ENCODE measurements around the gene GPR50.

GPR50 gene

DNA sequence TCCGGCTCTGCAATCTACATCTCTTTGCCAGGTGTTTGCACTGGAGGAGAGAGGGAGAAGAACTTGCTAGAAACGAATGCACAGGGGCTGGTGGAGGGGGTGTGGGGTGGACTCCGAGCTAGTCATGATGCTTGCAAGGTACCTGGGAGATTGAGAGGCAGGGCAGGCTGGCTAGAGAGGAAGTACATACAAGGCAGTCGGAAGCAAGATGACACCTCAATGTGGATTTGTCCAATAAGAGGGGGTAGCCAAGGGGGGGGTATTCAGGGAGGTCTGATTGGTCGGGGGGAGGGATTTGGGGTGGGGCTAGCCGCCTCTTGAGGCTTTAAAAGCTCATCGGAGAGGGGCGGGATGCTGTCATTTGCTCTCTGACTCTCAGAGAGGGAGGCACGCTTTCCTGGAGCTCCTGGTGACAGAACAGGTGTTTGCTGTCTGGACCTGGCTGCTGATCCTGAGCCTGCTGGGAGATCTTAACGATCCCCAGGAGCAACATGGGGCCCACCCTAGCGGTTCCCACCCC lies at the start of gene GPR50:
GPR50 (plus strand) TSS at position 354 of the 520 bp plus-strand sequence; CDS start at position 492, 138 bp downstream.
- H3K27me3 ChIP-seq (ENCODE audit: control insufficient read depth, insufficient read depth, low read length), result peaks cover 2% of the 10 kb centered on the region

DNA sequence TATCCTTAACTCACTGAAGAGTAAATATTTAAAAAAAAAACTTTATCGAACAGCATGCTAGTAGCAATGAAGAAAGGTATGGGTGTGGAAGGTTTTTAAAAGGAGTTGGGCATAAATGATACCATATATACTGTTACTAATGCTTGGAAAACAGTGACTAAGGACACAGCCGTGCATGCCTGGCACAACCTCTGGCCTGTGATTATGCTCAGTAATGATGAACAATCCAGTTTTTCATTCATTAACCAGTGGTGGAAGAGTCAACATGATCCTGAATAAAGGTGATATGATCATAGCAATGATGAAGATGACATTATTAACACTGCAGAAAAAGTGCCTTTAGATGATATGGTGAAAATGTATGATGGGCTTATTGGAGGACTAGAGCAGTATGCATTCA lies 43.9 kb upstream of the GPR50 start:
- H3K27ac ChIP-seq (ENCODE audit: low read depth, low read length), result no peak overlapping the region
- H3K9ac ChIP-seq (ENCODE audit: low read length), result no peak overlapping the region
- H3K36me3 ChIP-seq (ENCODE audit: control insufficient read depth, insufficient read depth, low read length), result no peaks in the 10 kb centered on the region
- H3K4me1 ChIP-seq (ENCODE audit: control insufficient read depth, insufficient read depth, low read length), result no peaks in the 10 kb centered on the region
- no peak overlapping the region for H3K4me3 ChIP-seq (ENCODE audit: low read length)
- no peaks in the 10 kb centered on the region for H3K27me3 ChIP-seq (ENCODE audit: control insufficient read depth, insufficient read depth, low read length)

More for the DNA sequence above, at the start of gene GPR50:
- no peak within 1 kb of the TSS for H3K4me3 ChIP-seq (ENCODE audit: low read length)
- no peak within 1 kb of the TSS for H3K27ac ChIP-seq (ENCODE audit: low read depth, low read length)
- no peaks in the 10 kb centered on the region for H3K4me1 ChIP-seq (ENCODE audit: control insufficient read depth, insufficient read depth, low read length)
- H3K9ac ChIP-seq (ENCODE audit: low read length), result no peak within 1 kb of the TSS
- H3K36me3 ChIP-seq (ENCODE audit: control insufficient read depth, insufficient read depth, low read length), result no peaks in the 10 kb centered on the region

DNA sequence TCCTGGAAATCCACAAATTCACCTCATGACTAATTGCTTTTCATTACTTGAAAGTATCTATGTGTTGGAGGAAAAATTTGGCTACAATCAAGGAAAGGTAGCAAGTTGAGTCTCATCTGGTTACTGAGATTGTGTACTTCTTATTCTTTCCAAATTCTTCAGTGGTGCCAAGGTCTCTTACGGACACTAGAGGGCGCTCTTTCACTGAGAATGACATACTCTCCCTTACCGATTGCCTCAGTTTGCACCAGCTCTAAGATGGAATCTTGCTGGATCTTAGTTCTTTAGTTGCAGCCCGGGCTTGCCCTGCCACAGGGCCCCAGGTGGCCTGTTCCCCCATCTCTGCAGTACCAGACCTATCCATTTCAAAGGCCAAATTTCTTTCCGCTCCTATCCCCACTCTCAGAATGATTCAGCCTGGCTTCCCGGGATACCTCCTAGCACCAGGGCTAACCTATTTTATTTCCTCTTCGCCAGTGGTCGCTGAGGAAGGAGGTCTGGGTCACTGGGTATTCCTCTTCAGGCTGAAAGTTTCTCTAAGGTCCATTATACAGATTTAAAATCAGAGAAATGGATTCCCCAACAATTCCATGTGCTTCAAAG lies 24.6 kb upstream of the GPR50 start:
- Histone ChIP-seq H3K36me3 (ENCODE audit: control insufficient read depth, insufficient read depth, low read length) (no peaks in the 10 kb centered on the region), H3K4me3 (ENCODE audit: low read length) (no peak overlapping the region), H3K27ac (ENCODE audit: low read depth, low read length) (no peak overlapping the region), H3K27me3 (ENCODE audit: control insufficient read depth, insufficient read depth, low read length) (no peaks in the 10 kb centered on the region), H3K4me1 (ENCODE audit: control insufficient read depth, insufficient read depth, low read length) (no peaks in the 10 kb centered on the region), H3K9ac (ENCODE audit: low read length) (no peak overlapping the region)

DNA sequence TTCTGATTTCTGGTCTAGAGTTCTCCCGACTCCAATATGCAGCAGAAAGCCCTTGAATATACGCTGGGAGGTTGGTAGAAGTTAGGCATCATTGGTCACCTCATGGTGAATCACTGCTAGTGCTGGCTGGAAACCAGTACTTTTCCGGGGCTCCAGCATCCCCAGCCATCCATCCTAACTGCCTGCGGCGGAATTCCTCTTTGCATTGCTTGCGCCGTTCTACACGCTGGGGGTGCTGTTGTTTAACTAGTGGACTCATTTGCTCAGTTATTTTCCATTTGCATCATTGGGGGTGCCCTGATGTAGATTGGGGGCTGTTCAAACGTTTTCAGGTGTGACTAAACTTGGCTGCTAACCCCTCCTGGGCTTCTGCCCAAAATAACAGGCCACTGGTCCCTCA lies 23.3 kb upstream of the GPR50 start:
- H3K27ac ChIP-seq (ENCODE audit: low read depth, low read length), result no peak overlapping the region
- H3K4me3 ChIP-seq (ENCODE audit: low read length), result no peak overlapping the region
- no peaks in the 10 kb centered on the region for H3K27me3 ChIP-seq (ENCODE audit: control insufficient read depth, insufficient read depth, low read length)
- no peaks in the 10 kb centered on the region for H3K4me1 ChIP-seq (ENCODE audit: control insufficient read depth, insufficient read depth, low read length)
- H3K9ac ChIP-seq (ENCODE audit: low read length), result no peak overlapping the region
- no peaks in the 10 kb centered on the region for H3K36me3 ChIP-seq (ENCODE audit: control insufficient read depth, insufficient read depth, low read length)

DNA sequence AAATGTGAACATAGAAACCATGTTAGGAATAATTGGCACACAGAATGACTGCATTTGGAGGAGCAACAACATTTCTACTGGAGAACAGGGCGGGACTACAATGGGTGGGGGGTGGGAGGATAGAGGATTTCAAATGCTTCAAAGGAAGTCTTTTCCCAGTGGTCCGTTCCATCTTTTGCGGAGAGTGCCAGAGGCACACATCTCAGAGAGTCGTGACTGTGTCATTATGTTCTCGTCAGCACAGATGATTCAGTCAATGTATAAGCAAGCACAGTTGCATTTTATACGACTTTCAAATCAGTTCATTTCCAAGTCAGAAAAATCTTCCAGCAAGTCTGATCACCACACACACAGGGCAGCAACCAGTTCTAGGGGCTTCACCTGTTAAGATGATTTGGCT lies 22.7 kb upstream of the GPR50 start:
- Histone ChIP-seq H3K27me3 (ENCODE audit: control insufficient read depth, insufficient read depth, low read length) (no peaks in the 10 kb centered on the region), H3K9ac (ENCODE audit: low read length) (no peak overlapping the region), H3K36me3 (ENCODE audit: control insufficient read depth, insufficient read depth, low read length) (no peaks in the 10 kb centered on the region), H3K27ac (ENCODE audit: low read depth, low read length) (no peak overlapping the region), H3K4me3 (ENCODE audit: low read length) (no peak overlapping the region), H3K4me1 (ENCODE audit: control insufficient read depth, insufficient read depth, low read length) (no peaks in the 10 kb centered on the region)

DNA sequence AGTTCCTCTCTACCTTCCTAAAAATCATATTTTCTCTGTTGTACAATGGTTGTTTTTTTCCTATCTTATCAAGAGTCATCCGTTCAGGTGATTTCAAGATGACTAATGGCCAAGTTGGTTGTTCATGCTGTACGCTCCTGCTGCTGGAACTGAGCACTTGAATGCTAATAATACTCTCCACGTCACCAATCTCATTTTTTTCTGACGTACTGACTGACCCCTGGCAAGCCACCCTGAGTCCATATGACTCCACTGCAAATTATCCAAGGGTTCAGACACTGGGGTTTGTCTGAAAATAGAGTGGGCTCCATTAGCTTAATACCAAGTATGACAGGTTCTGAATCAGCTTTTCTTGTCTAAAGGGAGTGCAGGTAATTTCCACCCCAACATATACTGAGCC lies 21.1 kb upstream of the GPR50 start:
- Histone ChIP-seq H3K9ac (ENCODE audit: low read length) (no peak overlapping the region), H3K27ac (ENCODE audit: low read depth, low read length) (no peak overlapping the region), H3K27me3 (ENCODE audit: control insufficient read depth, insufficient read depth, low read length) (no peaks in the 10 kb centered on the region), H3K4me3 (ENCODE audit: low read length) (no peak overlapping the region), H3K36me3 (ENCODE audit: control insufficient read depth, insufficient read depth, low read length) (no peaks in the 10 kb centered on the region), H3K4me1 (ENCODE audit: control insufficient read depth, insufficient read depth, low read length) (no peaks in the 10 kb centered on the region)

DNA sequence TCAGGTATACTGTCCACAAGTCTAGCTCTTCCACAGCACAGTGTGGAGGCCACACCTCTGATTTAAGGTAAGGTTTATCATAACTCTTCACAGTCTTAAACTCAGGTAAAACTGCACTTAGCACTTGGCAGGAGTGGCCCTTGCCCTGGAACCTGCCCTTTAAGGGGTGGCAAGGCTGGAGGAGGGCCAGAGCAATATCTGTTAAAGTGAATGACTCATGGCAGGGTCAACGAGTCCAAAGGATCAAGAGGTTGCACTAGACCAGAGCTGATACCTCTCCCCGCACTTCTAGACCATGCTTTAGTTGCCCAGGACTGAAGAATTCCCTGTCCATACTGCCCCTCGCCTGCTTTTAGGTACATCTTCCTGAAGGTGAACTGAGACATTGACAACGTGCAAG lies 14.7 kb upstream of the GPR50 start:
- no peak overlapping the region for H3K27ac ChIP-seq (ENCODE audit: low read depth, low read length)
- no peaks in the 10 kb centered on the region for H3K4me1 ChIP-seq (ENCODE audit: control insufficient read depth, insufficient read depth, low read length)
- H3K27me3 ChIP-seq (ENCODE audit: control insufficient read depth, insufficient read depth, low read length), result no peaks in the 10 kb centered on the region
- H3K4me3 ChIP-seq (ENCODE audit: low read length), result no peak overlapping the region
- H3K9ac ChIP-seq (ENCODE audit: low read length), result no peak overlapping the region
- no peaks in the 10 kb centered on the region for H3K36me3 ChIP-seq (ENCODE audit: control insufficient read depth, insufficient read depth, low read length)

DNA sequence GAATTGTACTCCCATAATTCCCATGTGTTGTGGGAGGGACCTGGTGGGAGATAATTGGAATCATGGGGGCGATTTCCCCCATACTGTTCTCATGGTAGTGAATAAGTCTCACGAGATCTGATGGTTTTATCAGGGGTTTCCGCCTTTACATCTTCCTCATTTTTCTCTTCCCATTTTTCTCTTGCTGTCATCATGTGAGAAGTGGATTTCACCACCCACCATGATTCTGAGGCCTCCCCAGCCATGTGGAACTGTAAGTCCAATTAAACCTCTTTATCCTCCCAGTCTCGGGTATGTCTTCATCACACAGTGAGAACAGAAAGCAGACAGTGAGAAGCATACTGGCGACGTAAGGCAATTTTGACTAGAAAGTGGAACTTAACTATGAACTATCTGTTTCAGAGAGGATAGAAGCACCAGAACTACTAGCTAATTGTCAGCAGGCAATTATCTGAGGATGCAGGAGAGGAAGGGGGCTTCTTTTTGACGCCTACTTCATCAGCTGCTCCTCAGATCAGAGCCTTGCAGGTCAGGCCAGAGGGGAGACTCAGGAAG lies 8.5 kb upstream of the GPR50 start:
- no peaks in the 10 kb centered on the region for H3K4me1 ChIP-seq (ENCODE audit: control insufficient read depth, insufficient read depth, low read length)
- no peak overlapping the region for H3K27ac ChIP-seq (ENCODE audit: low read depth, low read length)
- no peaks in the 10 kb centered on the region for H3K36me3 ChIP-seq (ENCODE audit: control insufficient read depth, insufficient read depth, low read length)
- no peaks in the 10 kb centered on the region for H3K27me3 ChIP-seq (ENCODE audit: control insufficient read depth, insufficient read depth, low read length)
- H3K9ac ChIP-seq (ENCODE audit: low read length), result no peak overlapping the region
- H3K4me3 ChIP-seq (ENCODE audit: low read length), result no peak overlapping the region

DNA sequence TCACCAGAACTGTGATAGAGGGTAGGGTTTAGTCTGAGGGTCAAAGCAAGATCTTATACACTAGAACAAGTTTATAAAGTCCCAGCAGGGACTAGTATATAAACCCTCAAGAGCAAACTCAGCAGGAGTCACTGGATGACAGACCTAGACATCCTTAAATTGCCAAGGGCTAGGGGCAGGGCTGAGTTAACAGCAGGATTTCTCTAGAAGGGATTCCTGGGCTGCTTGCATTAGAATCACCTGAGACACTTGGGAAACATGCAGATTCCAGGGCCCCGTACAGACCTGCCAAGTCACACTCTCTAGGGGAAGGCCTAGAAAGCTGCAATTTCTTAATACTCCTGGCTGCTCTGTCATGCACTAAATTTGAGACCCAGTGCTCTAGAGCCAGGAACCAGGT lies 6.6 kb upstream of the GPR50 start:
- H3K27me3 ChIP-seq (ENCODE audit: control insufficient read depth, insufficient read depth, low read length), result no peaks in the 10 kb centered on the region
- no peak overlapping the region for H3K27ac ChIP-seq (ENCODE audit: low read depth, low read length)
- H3K36me3 ChIP-seq (ENCODE audit: control insufficient read depth, insufficient read depth, low read length), result no peaks in the 10 kb centered on the region
- no peak overlapping the region for H3K4me3 ChIP-seq (ENCODE audit: low read length)
- no peak overlapping the region for H3K9ac ChIP-seq (ENCODE audit: low read length)
- no peaks in the 10 kb centered on the region for H3K4me1 ChIP-seq (ENCODE audit: control insufficient read depth, insufficient read depth, low read length)

DNA sequence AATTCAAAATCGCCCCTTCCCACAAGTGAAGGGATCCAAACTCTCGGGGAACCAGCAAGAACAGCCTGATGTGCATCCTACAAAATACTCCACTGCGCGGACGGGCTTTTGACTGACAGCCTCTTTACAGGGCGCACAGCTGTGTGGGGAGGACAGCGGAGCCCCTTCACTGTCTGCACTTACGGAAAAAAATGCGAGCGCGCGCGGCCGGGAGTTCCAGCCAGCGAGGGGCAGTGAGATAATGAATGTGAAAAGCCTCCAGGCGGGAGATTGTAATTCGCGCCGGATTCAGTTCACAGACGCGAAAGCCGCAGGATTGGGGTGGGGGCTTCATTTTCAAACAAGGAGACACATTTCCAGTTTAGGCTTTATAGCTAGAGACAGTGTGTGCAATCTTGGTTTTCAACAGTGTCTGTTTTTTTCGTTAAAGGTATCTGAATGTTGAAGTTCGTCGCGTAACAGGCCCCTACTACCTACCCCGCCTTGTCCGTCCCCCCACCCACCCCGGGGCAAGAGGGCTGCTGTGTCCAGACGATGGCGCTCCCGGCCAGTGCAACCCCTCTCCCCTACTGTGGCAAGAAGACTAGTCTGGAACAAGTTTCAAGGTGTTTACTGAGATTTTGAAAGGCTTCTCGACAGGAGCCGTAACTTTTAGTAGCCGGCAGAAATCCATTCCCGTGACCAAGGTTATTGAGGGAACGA lies 1.7 kb upstream of the GPR50 start:
- H3K4me3 ChIP-seq (ENCODE audit: low read length), result no peak overlapping the region
- H3K9ac ChIP-seq (ENCODE audit: low read length), result no peak overlapping the region
- H3K4me1 ChIP-seq (ENCODE audit: control insufficient read depth, insufficient read depth, low read length), result no peaks in the 10 kb centered on the region
- no peak overlapping the region for H3K27ac ChIP-seq (ENCODE audit: low read depth, low read length)
- no peaks in the 10 kb centered on the region for H3K36me3 ChIP-seq (ENCODE audit: control insufficient read depth, insufficient read depth, low read length)
- H3K27me3 ChIP-seq (ENCODE audit: control insufficient read depth, insufficient read depth, low read length), result peaks cover 2% of the 10 kb centered on the region

DNA sequence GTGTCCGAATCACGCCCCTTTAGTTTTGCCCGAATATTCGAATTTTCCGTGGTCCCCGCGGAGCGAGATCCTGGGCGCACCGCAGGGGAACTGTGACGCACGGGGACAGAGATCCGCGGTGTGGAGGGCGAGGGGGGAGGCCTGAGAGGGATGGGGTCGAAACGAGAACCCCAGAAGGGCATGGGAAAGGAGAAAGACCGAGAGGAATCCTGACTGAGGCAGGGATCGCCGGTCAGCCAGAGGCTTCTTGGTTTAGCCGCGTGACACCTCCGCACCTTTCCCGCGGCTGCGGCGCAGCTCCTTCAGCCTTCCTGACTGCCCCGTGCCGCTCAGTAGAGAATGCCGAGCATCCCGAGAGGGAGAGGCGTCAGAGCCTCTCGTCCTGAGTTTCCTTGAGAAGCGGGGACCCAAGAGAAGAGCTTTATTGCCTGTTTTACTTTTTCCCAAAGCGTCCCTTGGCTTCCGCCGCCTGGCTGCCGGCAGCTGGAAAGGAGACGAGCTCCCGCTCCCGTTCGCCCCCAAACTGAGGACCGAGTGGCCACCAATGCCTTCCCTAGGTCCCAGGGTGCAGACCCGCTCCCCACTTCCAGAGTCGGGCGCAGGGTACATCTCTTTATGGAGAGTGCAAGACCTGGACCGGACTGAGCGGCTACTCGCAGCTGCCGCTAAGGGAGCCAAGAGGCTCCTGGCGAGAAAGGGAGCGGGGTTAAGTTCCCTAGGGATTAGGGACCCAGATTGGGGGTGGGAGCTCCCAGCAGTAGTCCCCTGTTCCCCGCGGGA lies 911 bp upstream of the GPR50 start:
- no peak overlapping the region for H3K4me3 ChIP-seq (ENCODE audit: low read length)
- no peaks in the 10 kb centered on the region for H3K36me3 ChIP-seq (ENCODE audit: control insufficient read depth, insufficient read depth, low read length)
- no peaks in the 10 kb centered on the region for H3K4me1 ChIP-seq (ENCODE audit: control insufficient read depth, insufficient read depth, low read length)
- H3K9ac ChIP-seq (ENCODE audit: low read length), result no peak overlapping the region
- H3K27ac ChIP-seq (ENCODE audit: low read depth, low read length), result no peak overlapping the region
- peaks cover 2% of the 10 kb centered on the region for H3K27me3 ChIP-seq (ENCODE audit: control insufficient read depth, insufficient read depth, low read length)
